Skeletal muscle cell (primary cell): Measurements from ENCODE around the gene ZNF263.

Experiments used
- DNase-seq: peaks from one replicate; pipeline ENCODE4 v3.0.0-alpha.2; 2010; ENCODE audit warnings: low read depth
- H3K4me3 ChIP-seq: 2 replicates; pipeline ENCODE4 v1.5.1; 2011; ENCODE audit warnings: low read depth, mild to moderate bottlenecking, control low read depth, low read length, moderate library complexity

ZNF263 gene

GRCh38 chr16:3282730-3283542, at the start of gene ZNF263:
ZNF263 (plus strand) TSS chr16:3283491; CDS start chr16:3283819, 328 bp downstream.
- peak; percentile 94 for DNase-seq
- H3K4me3 ChIP-seq = peak within 1 kb of the TSS; percentile 89

GRCh38 chr16:3234543-3234856, 48.8 kb upstream of the ZNF263 start:
- H3K4me3 ChIP-seq = peak overlapping the region; percentile 88
- no peak for DNase-seq

GRCh38 chr16:3234857-3235561, 48.3 kb upstream of the ZNF263 start, which contains the start of gene ZNF200:
ZNF200 (minus strand) TSS chr16:3235158; CDS start chr16:3233755, 1,403 bp downstream.
- peak within 1 kb of the TSS; percentile 88 for H3K4me3 ChIP-seq

GRCh38 chr16:3235856-3236669, 47.2 kb upstream of the ZNF263 start:
- no peak for DNase-seq
- H3K4me3 ChIP-seq = no peak overlapping the region

More at GRCh38 chr16:3234857-3235561, 48.3 kb upstream of the ZNF263 start, which contains the start of gene ZNF200:
- peak; percentile 77 for DNase-seq

- DNase-seq = no peak
- no peak overlapping the region for H3K4me3 ChIP-seq
These were observed 41.5 kb upstream of the ZNF263 start for GRCh38 chr16:3241761-3242160.

GRCh38 chr16:3242709-3243108, 40.6 kb upstream of the ZNF263 start:
- no peak for DNase-seq
- no peak overlapping the region for H3K4me3 ChIP-seq

- no peak overlapping the region for H3K4me3 ChIP-seq
- no peak for DNase-seq
These were observed 39.4 kb upstream of the ZNF263 start for GRCh38 chr16:3243882-3244281.

- no peak overlapping the region for H3K4me3 ChIP-seq
- no peak for DNase-seq
These were observed 37.3 kb upstream of the ZNF263 start for GRCh38 chr16:3246002-3246401.

- H3K4me3 ChIP-seq = no peak overlapping the region
These were observed 36.4 kb upstream of the ZNF263 start for GRCh38 chr16:3246876-3247275.

GRCh38 chr16:3248596-3248995, 34.7 kb upstream of the ZNF263 start:
- DNase-seq = no peak
- no peak overlapping the region for H3K4me3 ChIP-seq

More at GRCh38 chr16:3246876-3247275, 36.4 kb upstream of the ZNF263 start:
- DNase-seq = no peak

GRCh38 chr16:3249020-3249419, 34.3 kb upstream of the ZNF263 start:
- no peak overlapping the region for H3K4me3 ChIP-seq
- no peak for DNase-seq

- DNase-seq = no peak
- H3K4me3 ChIP-seq = no peak overlapping the region
These were observed 33.8 kb upstream of the ZNF263 start for GRCh38 chr16:3249451-3249850.

- no peak for DNase-seq
- H3K4me3 ChIP-seq = no peak overlapping the region
These were observed 30.3 kb upstream of the ZNF263 start for GRCh38 chr16:3252967-3253366.

GRCh38 chr16:3254309-3254708, 29.0 kb upstream of the ZNF263 start:
- H3K4me3 ChIP-seq = no peak overlapping the region
- no peak for DNase-seq

GRCh38 chr16:3256146-3256865, 27.0 kb upstream of the ZNF263 start, which contains the start of gene MEFV:
MEFV (minus strand) TSS chr16:3256633; CDS start chr16:3256587, 46 bp downstream.
- H3K4me3 ChIP-seq = no peak within 1 kb of the TSS
- no peak for DNase-seq

GRCh38 chr16:3256866-3257465, 26.3 kb upstream of the ZNF263 start:
- no peak for DNase-seq
- H3K4me3 ChIP-seq = no peak overlapping the region

GRCh38 chr16:3259836-3260235, 23.5 kb upstream of the ZNF263 start:
- no peak overlapping the region for H3K4me3 ChIP-seq
- DNase-seq = no peak

- no peak overlapping the region for H3K4me3 ChIP-seq
- no peak for DNase-seq
These were observed 20.8 kb upstream of the ZNF263 start for GRCh38 chr16:3262517-3262916.
